Measurements from ENCODE around the gene TTYH3. TPM values are rescaled to one million over a fixed set of nuclear protein-coding genes. Genes with fewer than 3 reads are reported as not detected.

The TTYH3 gene
- total RNA-seq, 1 experiment from 2014 or later: 114 TPM

DNA sequence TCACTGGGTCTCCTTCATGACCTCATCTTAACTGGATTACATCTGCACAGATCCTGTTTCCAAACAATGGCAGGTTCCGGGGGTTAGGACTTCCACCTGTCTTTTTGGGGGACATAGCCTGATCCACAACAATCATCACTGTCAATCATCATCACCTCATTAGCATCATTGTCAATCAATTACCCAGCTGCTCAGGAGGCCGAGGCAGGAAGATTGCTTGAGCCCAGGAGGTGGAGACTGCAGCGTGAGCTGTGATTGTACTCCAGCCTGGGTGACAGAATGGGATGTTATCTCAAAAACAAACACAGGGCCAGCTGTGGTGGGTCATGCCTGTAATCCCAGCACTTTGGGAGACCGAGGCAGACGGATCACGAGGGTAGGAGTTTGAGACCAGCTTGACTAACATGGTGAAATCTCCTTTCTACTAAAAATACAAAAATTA, 74.9 kb downstream of the TTYH3 start:
- no peaks in the 10 kb centered on the region for H3K9me3 ChIP-seq (ENCODE audit: insufficient read depth, low read depth)
- no peaks in the 10 kb centered on the region for H3K4me1 ChIP-seq (replicated peaks; ENCODE audit: insufficient read depth)
- CTCF ChIA-PET: no interaction called here
- intact Hi-C loops (cut with micrococcal nuclease; ENCODE audit: unreplicated experiment): no loop called here
- POLR2A ChIA-PET (ENCODE audit: unreplicated experiment): no interaction called here
- no peak for TF ChIP-seq EZH2 (IDR thresholded peaks at IDR 0.05; ENCODE audit: low read depth)
- TF ChIP-seq, protein P1, sequence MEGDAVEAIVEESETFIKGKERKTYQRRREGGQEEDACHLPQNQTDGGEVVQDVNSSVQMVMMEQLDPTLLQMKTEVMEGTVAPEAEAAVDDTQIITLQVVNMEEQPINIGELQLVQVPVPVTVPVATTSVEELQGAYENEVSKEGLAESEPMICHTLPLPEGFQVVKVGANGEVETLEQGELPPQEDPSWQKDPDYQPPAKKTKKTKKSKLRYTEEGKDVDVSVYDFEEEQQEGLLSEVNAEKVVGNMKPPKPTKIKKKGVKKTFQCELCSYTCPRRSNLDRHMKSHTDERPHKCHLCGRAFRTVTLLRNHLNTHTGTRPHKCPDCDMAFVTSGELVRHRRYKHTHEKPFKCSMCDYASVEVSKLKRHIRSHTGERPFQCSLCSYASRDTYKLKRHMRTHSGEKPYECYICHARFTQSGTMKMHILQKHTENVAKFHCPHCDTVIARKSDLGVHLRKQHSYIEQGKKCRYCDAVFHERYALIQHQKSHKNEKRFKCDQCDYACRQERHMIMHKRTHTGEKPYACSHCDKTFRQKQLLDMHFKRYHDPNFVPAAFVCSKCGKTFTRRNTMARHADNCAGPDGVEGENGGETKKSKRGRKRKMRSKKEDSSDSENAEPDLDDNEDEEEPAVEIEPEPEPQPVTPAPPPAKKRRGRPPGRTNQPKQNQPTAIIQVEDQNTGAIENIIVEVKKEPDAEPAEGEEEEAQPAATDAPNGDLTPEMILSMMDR (conservative IDR thresholded peaks at IDR 0.05): no peak
- no peaks in the 10 kb centered on the region for H3K79me2 ChIP-seq (ENCODE audit: low read depth)
- no peaks in the 10 kb centered on the region for H3K36me3 ChIP-seq (ENCODE audit: low read depth)
- H4K20me1 ChIP-seq (ENCODE audit: insufficient read depth): no peaks in the 10 kb centered on the region
- BruUV-seq (replicated peaks): no TSS peak
- H3K27ac ChIP-seq: no peak overlapping the region
- H3K4me3 ChIP-seq: no peak overlapping the region
- DNase-seq: no peak
- H3K27me3 ChIP-seq (ENCODE audit: insufficient read depth, low read depth): no peaks in the 10 kb centered on the region
- H2AFZ ChIP-seq: no peak overlapping the region
- H3K4me2 ChIP-seq: no peak overlapping the region
- H3K9me2 ChIP-seq (ENCODE audit: insufficient read depth): no peaks in the 10 kb centered on the region
- peaks cover 14% of the 10 kb centered on the region for H3F3A ChIP-seq (ENCODE audit: insufficient read depth, low read depth)

DNA sequence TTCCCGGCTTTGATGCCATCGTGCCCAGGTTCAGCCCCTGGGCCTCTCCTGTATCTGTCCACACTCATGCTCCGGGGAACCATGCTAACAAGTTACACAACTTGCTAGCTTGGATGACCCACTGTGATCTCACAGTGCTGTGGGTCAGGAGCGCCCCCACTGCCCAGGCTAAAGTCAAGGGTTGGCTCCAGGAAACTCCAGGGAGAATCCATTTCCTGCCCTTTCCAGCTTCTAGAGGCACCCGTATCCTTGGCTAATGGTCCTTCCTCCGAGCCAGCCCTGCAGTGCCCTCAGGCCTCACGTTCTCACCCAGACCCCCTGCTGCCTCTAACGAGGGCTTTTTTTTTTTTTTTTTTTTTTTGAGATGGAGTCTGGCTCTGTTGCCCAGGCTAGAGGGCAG, 75.7 kb downstream of the TTYH3 start:
- Histone ChIP-seq H3K4me2 (no peak overlapping the region), H2AFZ (no peak overlapping the region), H3K36me3 (ENCODE audit: low read depth) (no peaks in the 10 kb centered on the region), H3K27me3 (ENCODE audit: insufficient read depth, low read depth) (no peaks in the 10 kb centered on the region), H4K20me1 (ENCODE audit: insufficient read depth) (no peaks in the 10 kb centered on the region), H3K9me3 (ENCODE audit: insufficient read depth, low read depth) (no peaks in the 10 kb centered on the region), H3K9me2 (ENCODE audit: insufficient read depth) (no peaks in the 10 kb centered on the region), H3F3A (ENCODE audit: insufficient read depth, low read depth) (peaks cover 14% of the 10 kb centered on the region), H3K4me3 (no peak overlapping the region), H3K27ac (no peak overlapping the region), H3K4me1 (replicated peaks; ENCODE audit: insufficient read depth) (no peaks in the 10 kb centered on the region), H3K79me2 (ENCODE audit: low read depth) (no peaks in the 10 kb centered on the region)
- no peak for DNase-seq
- ChIA-PET POLR2A (ENCODE audit: unreplicated experiment) (no interaction called here), CTCF (no interaction called here)
- BruUV-seq (replicated peaks): no TSS peak
- intact Hi-C loops (cut with micrococcal nuclease; ENCODE audit: unreplicated experiment): no loop called here
- no peak for TF ChIP-seq EZH2 (IDR thresholded peaks at IDR 0.05; ENCODE audit: low read depth)
- TF ChIP-seq, protein P1 (conservative IDR thresholded peaks at IDR 0.05): no peak

DNA sequence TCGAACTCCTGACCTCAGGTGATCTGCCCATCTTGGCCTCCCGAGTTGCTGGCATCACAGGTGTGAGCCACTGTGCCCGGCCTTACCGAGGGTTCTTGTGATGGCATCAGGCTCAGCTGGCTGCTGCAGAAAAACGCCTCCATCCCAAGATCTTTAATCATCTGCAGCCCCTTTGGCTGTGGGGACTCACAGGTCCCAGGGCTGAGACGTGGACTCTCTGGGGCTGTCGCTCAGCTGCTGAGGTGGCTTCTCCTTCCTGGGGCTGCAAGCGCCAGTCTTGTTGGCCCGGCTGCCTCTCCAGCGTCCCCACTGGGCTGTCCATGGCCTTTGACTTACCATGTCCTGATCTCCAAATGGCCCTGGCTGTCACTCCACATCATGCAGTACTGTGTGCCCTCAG, 76.3 kb downstream of the TTYH3 start:
- H3K4me2 ChIP-seq: no peak overlapping the region
- DNase-seq: no peak
- ChIA-PET POLR2A (ENCODE audit: unreplicated experiment) (no interaction called here), CTCF (no interaction called here)
- H3F3A ChIP-seq (ENCODE audit: insufficient read depth, low read depth): peaks cover 14% of the 10 kb centered on the region
- no TSS peak for BruUV-seq (replicated peaks)
- H4K20me1 ChIP-seq (ENCODE audit: insufficient read depth): no peaks in the 10 kb centered on the region
- H3K27ac ChIP-seq: no peak overlapping the region
- H2AFZ ChIP-seq: no peak overlapping the region
- TF ChIP-seq EZH2 (IDR thresholded peaks at IDR 0.05; ENCODE audit: low read depth): no peak
- TF ChIP-seq, protein P1 (conservative IDR thresholded peaks at IDR 0.05): no peak
- no peaks in the 10 kb centered on the region for H3K27me3 ChIP-seq (ENCODE audit: insufficient read depth, low read depth)
- H3K9me3 ChIP-seq (ENCODE audit: insufficient read depth, low read depth): no peaks in the 10 kb centered on the region
- no peaks in the 10 kb centered on the region for H3K4me1 ChIP-seq (replicated peaks; ENCODE audit: insufficient read depth)
- H3K36me3 ChIP-seq (ENCODE audit: low read depth): no peaks in the 10 kb centered on the region
- no peaks in the 10 kb centered on the region for H3K79me2 ChIP-seq (ENCODE audit: low read depth)
- H3K9me2 ChIP-seq (ENCODE audit: insufficient read depth): no peaks in the 10 kb centered on the region
- H3K4me3 ChIP-seq: no peak overlapping the region
- intact Hi-C loops (cut with micrococcal nuclease; ENCODE audit: unreplicated experiment): no loop called here
